Esophagus muscularis mucosa (tissue), 4 donors: ENCODE results near the gene CACNB4. TPM values are rescaled to one million over a fixed set of nuclear protein-coding genes. Genes with fewer than 3 reads are reported as not detected.

Experiments
- DNase-seq: peaks from one replicate; pipeline ENCODE4 v3.0.0-alpha.2; 2017; ENCODE audit errors: extremely low spot score
- H3K27ac ChIP-seq, 4 donors: fragments of 200-600 bp; sonication (generic); replicated peaks in 1 of 4; 1 replicate in 3 of 4; 2 replicates in 1 of 4; pipeline ENCODE4 v1.5.1; 2016 to 2019; ENCODE audit warnings: mild to moderate bottlenecking in 1 of 4
- H3K27me3 ChIP-seq, 4 donors: fragments of 200-600 bp; sonication (generic); one replicate each; pipeline versions ENCODE4 v1.5.1 to v1.6.0; 2016 to 2019
- H3K36me3 ChIP-seq, 4 donors: fragments of 200-600 bp; sonication (generic); one replicate each; pipeline ENCODE4 v1.5.1; 2016 to 2019
- H3K4me1 ChIP-seq, 4 donors: fragments of 200-600 bp; sonication (generic); one replicate each; pipeline ENCODE4 v1.5.1; 2016 to 2019
- H3K4me3 ChIP-seq, 4 donors: fragments of 200-600 bp; sonication (generic); 1 replicate in 2 of 4; 2 replicates in 2 of 4; pipeline ENCODE4 v1.5.1; 2016 to 2019; ENCODE audit warnings: mild to moderate bottlenecking in 4 of 4, moderate library complexity in 1 of 4
- H3K9me3 ChIP-seq, 4 donors: fragments of 200-600 bp; sonication (generic); 1 replicate in 3 of 4; 2 replicates in 1 of 4; pipeline ENCODE4 v1.5.1; 2016 to 2019
- CTCF ChIP-seq, 3 experiments: fragments of 200-600 bp in 2 of 3; fragments of 450-650 bp in 1 of 3; sonication (generic) in 2 of 3; IDR thresholded peaks; one replicate each; pipeline ENCODE4 v1.5.1; 2017 to 2019; ENCODE audit warnings: antibody characterized with exemption in 3 of 3, mild to moderate bottlenecking in 2 of 3, moderate library complexity in 1 of 3
- EP300 ChIP-seq: sonication (generic); formaldehyde crosslinking; IDR thresholded peaks from one replicate; pipeline ENCODE4 v1.6.1; 2017; ENCODE audit warnings: antibody characterized with exemption
- POLR2A ChIP-seq: fragments of 450-650 bp; IDR thresholded peaks from one replicate; pipeline ENCODE4 v1.6.1; 2017; ENCODE audit warnings: antibody characterized with exemption, moderate library complexity, mild to moderate bottlenecking, low read depth
- POLR2AphosphoS5 ChIP-seq, 2 donors: sonication (generic); formaldehyde crosslinking; IDR thresholded peaks; one replicate each; pipeline ENCODE4 v1.6.1; 2017; ENCODE audit warnings: antibody characterized with exemption in 2 of 2
- WGBS: methylation state at CpG from one replicate; pipeline ENCODE4 v1.1.5; 2018; 5-methylcytosine and 5-hydroxymethylcytosine counted together
- intact Hi-C: fragments of 100-400 bp; cut with DNase I; formaldehyde crosslinking; loops from one replicate; pipeline ENCODE4 v1.15.1; 2023
- total RNA-seq, 4 donors: library from RNA; depleted of rRNA; stranded (reverse); fragments of >200 nt; gene quantifications; one replicate each; pipeline versions ENCODE4 v1.1.0 to v1.2.1, GENCODE V29; 2016

CACNB4 gene
- total RNA-seq, 4 donors from 2014 or later, result 1.7 to 3.5 (median 2.3) TPM

- Histone ChIP-seq H3K4me3 (no peak overlapping the region), H3K9me3 (no peaks in the 10 kb centered on the region), H3K27ac (no peak overlapping the region), H3K27me3 (no peaks in the 10 kb centered on the region), H3K36me3 (no peaks in the 10 kb centered on the region), H3K4me1 (no peaks in the 10 kb centered on the region)
- 94% methylated on average over 3 of the region's 3 CpGs for WGBS
- intact Hi-C loops, result no loop called here
- no peak for TF ChIP-seq EP300
- DNase-seq, result no peak
Measured at GRCh38 chr2:151853070-151853758, 245.6 kb downstream of the CACNB4 start.

GRCh38 chr2:151852260-151853069 lies 246.4 kb downstream of the CACNB4 start:
- DNase-seq, result no peak
- intact Hi-C loops, result no loop called here
- H3K27ac ChIP-seq, result no peak overlapping the region
- TF ChIP-seq CTCF (IDR thresholded peaks at IDR 0.05) (no peak), POLR2A (no peak), POLR2AphosphoS5 (IDR thresholded peaks at IDR 0.05) (no peak), EP300 (no peak)
- no peaks in the 10 kb centered on the region for H3K9me3 ChIP-seq
- 76% methylated on average over 6 of the region's 6 CpGs for WGBS
- no peaks in the 10 kb centered on the region for H3K4me1 ChIP-seq
- no peak overlapping the region for H3K4me3 ChIP-seq
- no peaks in the 10 kb centered on the region for H3K36me3 ChIP-seq
- no peaks in the 10 kb centered on the region for H3K27me3 ChIP-seq

- H3K27ac ChIP-seq, result no peak overlapping the region
- H3K9me3 ChIP-seq, result no peaks in the 10 kb centered on the region
- H3K4me1 ChIP-seq, result no peaks in the 10 kb centered on the region
- 71% methylated on average over 3 of the region's 3 CpGs for WGBS
- no peaks in the 10 kb centered on the region for H3K27me3 ChIP-seq
- intact Hi-C loops, result no loop called here
- H3K36me3 ChIP-seq, result no peaks in the 10 kb centered on the region
- DNase-seq, result no peak
- H3K4me3 ChIP-seq, result no peak overlapping the region
- TF ChIP-seq POLR2AphosphoS5 (IDR thresholded peaks at IDR 0.05) (no peak), CTCF (IDR thresholded peaks at IDR 0.05) (no peak), POLR2A (no peak), EP300 (no peak)
Measured at GRCh38 chr2:151851761-151852160, 247.1 kb downstream of the CACNB4 start.

GRCh38 chr2:151849413-151850010 lies 249.3 kb downstream of the CACNB4 start:
- TF ChIP-seq POLR2A (no peak), CTCF (IDR thresholded peaks at IDR 0.05) (no peak), POLR2AphosphoS5 (IDR thresholded peaks at IDR 0.05) (no peak), EP300 (no peak)
- 92% methylated on average over 4 of the region's 4 CpGs for WGBS

GRCh38 chr2:151845884-151846283 lies 253.0 kb downstream of the CACNB4 start:
- intact Hi-C loops, result no loop called here
- WGBS, result 100% methylated on average over 2 of the region's 2 CpGs
- Histone ChIP-seq H3K27me3 (no peaks in the 10 kb centered on the region), H3K36me3 (no peaks in the 10 kb centered on the region), H3K4me3 (no peak overlapping the region), H3K9me3 (no peaks in the 10 kb centered on the region), H3K27ac (no peak overlapping the region), H3K4me1 (peaks cover 0 to 18% (median 0%) of the 10 kb centered on the region in 4 donors)
- DNase-seq, result no peak
- TF ChIP-seq POLR2AphosphoS5 (IDR thresholded peaks at IDR 0.05) (no peak), EP300 (no peak), CTCF (IDR thresholded peaks at IDR 0.05) (no peak), POLR2A (no peak)

More at GRCh38 chr2:151849413-151850010, 249.3 kb downstream of the CACNB4 start:
- H3K36me3 ChIP-seq, result no peaks in the 10 kb centered on the region
- H3K4me1 ChIP-seq, result peaks cover 0 to 6% (median 0%) of the 10 kb centered on the region in 4 donors
- intact Hi-C loops, result no loop called here
- no peak overlapping the region for H3K4me3 ChIP-seq
- no peaks in the 10 kb centered on the region for H3K9me3 ChIP-seq
- no peak overlapping the region for H3K27ac ChIP-seq
- H3K27me3 ChIP-seq, result no peaks in the 10 kb centered on the region
- no peak for DNase-seq
